ENCODE data around the gene ITGA1.

DNA sequence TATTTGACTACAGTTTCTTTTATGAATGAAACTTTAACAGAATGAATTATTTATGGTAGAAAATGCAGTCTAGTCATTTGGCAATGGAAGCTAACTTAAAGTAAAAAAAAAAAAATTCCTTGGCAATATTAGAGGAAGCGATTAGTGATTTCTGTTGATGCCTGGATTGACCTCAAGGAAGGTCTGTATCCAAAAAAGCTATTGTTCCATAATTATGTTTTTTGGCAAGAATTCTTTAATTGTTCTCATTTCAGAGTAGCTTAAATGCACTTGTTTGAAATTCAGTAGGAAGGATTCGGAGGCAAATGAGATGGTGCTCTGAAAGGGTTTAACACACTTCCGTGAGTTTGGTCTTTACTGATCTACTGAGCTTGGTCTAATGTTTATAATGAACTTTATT lies 61.8 kb downstream of the ITGA1 start:
- TF ChIP-seq, protein P1, sequence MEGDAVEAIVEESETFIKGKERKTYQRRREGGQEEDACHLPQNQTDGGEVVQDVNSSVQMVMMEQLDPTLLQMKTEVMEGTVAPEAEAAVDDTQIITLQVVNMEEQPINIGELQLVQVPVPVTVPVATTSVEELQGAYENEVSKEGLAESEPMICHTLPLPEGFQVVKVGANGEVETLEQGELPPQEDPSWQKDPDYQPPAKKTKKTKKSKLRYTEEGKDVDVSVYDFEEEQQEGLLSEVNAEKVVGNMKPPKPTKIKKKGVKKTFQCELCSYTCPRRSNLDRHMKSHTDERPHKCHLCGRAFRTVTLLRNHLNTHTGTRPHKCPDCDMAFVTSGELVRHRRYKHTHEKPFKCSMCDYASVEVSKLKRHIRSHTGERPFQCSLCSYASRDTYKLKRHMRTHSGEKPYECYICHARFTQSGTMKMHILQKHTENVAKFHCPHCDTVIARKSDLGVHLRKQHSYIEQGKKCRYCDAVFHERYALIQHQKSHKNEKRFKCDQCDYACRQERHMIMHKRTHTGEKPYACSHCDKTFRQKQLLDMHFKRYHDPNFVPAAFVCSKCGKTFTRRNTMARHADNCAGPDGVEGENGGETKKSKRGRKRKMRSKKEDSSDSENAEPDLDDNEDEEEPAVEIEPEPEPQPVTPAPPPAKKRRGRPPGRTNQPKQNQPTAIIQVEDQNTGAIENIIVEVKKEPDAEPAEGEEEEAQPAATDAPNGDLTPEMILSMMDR (IDR thresholded peaks at IDR 0.05): no peak
- TF ChIP-seq EP300 (IDR thresholded peaks at IDR 0.05) (no peak), POLR2A (IDR thresholded peaks at IDR 0.05) (no peak)
